HG02840 (cell line): ENCODE data around the gene NEUROD6.

ENCODE experiments used
- ATAC-seq: cut with Tn5 transposase; IDR thresholded peaks from one replicate; pipeline ENCODE4 v1.9.1; 2021; ENCODE audit warnings: mild to moderate bottlenecking, moderate library complexity, moderate number of reproducible peaks; ENCODE audit not compliant: unreplicated experiment, low FRiP score

NEUROD6 gene

GRCh38 chr7:31335161-31335856, 5.2 kb downstream of the NEUROD6 start:
- no peak for ATAC-seq

- no peak for ATAC-seq
Observed at GRCh38 chr7:31333291-31333690, 7.2 kb downstream of the NEUROD6 start.

- ATAC-seq: no peak
Observed at GRCh38 chr7:31327071-31327470, 13.5 kb downstream of the NEUROD6 start.

GRCh38 chr7:31326416-31326815, 14.1 kb downstream of the NEUROD6 start:
- ATAC-seq: no peak

GRCh38 chr7:31323101-31323500, 17.4 kb downstream of the NEUROD6 start:
- no peak for ATAC-seq

GRCh38 chr7:31320675-31321074, 19.9 kb downstream of the NEUROD6 start:
- ATAC-seq: no peak

GRCh38 chr7:31318313-31318712, 22.2 kb downstream of the NEUROD6 start:
- ATAC-seq: no peak

GRCh38 chr7:31316876-31317275, 23.6 kb downstream of the NEUROD6 start:
- no peak for ATAC-seq

GRCh38 chr7:31315758-31316157, 24.8 kb downstream of the NEUROD6 start:
- no peak for ATAC-seq

GRCh38 chr7:31314781-31315180, 25.7 kb downstream of the NEUROD6 start:
- no peak for ATAC-seq

- no peak for ATAC-seq
Observed at GRCh38 chr7:31312889-31313288, 27.6 kb downstream of the NEUROD6 start.

GRCh38 chr7:31311552-31311951, 29.0 kb downstream of the NEUROD6 start:
- ATAC-seq: no peak

GRCh38 chr7:31310321-31310935, 30.1 kb downstream of the NEUROD6 start:
- ATAC-seq: no peak

- no peak for ATAC-seq
Observed at GRCh38 chr7:31309407-31309806, 31.1 kb downstream of the NEUROD6 start.

- ATAC-seq: no peak
Observed at GRCh38 chr7:31308652-31309051, 31.9 kb downstream of the NEUROD6 start.

GRCh38 chr7:31307972-31308371, 32.6 kb downstream of the NEUROD6 start:
- no peak for ATAC-seq

GRCh38 chr7:31305260-31305659, 35.3 kb downstream of the NEUROD6 start:
- ATAC-seq: no peak

- no peak for ATAC-seq
Observed at GRCh38 chr7:31304446-31304845, 36.1 kb downstream of the NEUROD6 start.

GRCh38 chr7:31302356-31302755, 38.2 kb downstream of the NEUROD6 start:
- no peak for ATAC-seq

- no peak for ATAC-seq
Observed at GRCh38 chr7:31299336-31299735, 41.2 kb downstream of the NEUROD6 start.

GRCh38 chr7:31290601-31291000, 49.9 kb downstream of the NEUROD6 start:
- no peak for ATAC-seq
